Measurements from ENCODE around the gene RHOH.

GRCh38 chr4:40243386-40243948, 46.6 kb downstream of the RHOH start:
- TF ChIP-seq, protein P1, sequence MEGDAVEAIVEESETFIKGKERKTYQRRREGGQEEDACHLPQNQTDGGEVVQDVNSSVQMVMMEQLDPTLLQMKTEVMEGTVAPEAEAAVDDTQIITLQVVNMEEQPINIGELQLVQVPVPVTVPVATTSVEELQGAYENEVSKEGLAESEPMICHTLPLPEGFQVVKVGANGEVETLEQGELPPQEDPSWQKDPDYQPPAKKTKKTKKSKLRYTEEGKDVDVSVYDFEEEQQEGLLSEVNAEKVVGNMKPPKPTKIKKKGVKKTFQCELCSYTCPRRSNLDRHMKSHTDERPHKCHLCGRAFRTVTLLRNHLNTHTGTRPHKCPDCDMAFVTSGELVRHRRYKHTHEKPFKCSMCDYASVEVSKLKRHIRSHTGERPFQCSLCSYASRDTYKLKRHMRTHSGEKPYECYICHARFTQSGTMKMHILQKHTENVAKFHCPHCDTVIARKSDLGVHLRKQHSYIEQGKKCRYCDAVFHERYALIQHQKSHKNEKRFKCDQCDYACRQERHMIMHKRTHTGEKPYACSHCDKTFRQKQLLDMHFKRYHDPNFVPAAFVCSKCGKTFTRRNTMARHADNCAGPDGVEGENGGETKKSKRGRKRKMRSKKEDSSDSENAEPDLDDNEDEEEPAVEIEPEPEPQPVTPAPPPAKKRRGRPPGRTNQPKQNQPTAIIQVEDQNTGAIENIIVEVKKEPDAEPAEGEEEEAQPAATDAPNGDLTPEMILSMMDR (IDR thresholded peaks at IDR 0.05): no peak
- no peak for TF ChIP-seq EP300 (IDR thresholded peaks at IDR 0.05)
- no peak for TF ChIP-seq POLR2A (IDR thresholded peaks at IDR 0.05)

All from suprapubic skin (tissue), 3 donors.